Prostate gland (tissue), 2 donors: ENCODE measurements around the gene RBM10.

Source experiments
- POLR2A ChIP-seq: fragments of 450-650 bp; IDR thresholded peaks from one replicate; pipeline ENCODE4 v1.6.1; 2016; ENCODE audit warnings: antibody characterized with exemption, mild to moderate bottlenecking
- TF ChIP-seq, protein P1 (sequence below), 4 experiments: fragments of 200-600 bp in 2 of 4; fragments of 450-650 bp in 2 of 4; sonication (generic) in 2 of 4; IDR thresholded peaks; 1 replicate in 3 of 4; 2 replicates in 1 of 4; pipeline ENCODE4 v1.5.1; 2016 to 2019; ENCODE audit warnings: antibody characterized with exemption in 4 of 4, mild to moderate bottlenecking in 2 of 4, moderate library complexity in 2 of 4

- no peak for TF ChIP-seq POLR2A
- TF ChIP-seq, protein P1, sequence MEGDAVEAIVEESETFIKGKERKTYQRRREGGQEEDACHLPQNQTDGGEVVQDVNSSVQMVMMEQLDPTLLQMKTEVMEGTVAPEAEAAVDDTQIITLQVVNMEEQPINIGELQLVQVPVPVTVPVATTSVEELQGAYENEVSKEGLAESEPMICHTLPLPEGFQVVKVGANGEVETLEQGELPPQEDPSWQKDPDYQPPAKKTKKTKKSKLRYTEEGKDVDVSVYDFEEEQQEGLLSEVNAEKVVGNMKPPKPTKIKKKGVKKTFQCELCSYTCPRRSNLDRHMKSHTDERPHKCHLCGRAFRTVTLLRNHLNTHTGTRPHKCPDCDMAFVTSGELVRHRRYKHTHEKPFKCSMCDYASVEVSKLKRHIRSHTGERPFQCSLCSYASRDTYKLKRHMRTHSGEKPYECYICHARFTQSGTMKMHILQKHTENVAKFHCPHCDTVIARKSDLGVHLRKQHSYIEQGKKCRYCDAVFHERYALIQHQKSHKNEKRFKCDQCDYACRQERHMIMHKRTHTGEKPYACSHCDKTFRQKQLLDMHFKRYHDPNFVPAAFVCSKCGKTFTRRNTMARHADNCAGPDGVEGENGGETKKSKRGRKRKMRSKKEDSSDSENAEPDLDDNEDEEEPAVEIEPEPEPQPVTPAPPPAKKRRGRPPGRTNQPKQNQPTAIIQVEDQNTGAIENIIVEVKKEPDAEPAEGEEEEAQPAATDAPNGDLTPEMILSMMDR (IDR thresholded peaks at IDR 0.05), result no peak
These were observed 6.8 kb upstream of the RBM10 start for GRCh38 chrX:47138171-47138570.
